GM18520 (cell line): ENCODE results near the gene PISD.

Experiments used
- ATAC-seq: cut with Tn5 transposase; IDR thresholded peaks from one replicate; pipeline ENCODE4 v1.9.1; 2021; ENCODE audit not compliant: unreplicated experiment

PISD gene

DNA sequence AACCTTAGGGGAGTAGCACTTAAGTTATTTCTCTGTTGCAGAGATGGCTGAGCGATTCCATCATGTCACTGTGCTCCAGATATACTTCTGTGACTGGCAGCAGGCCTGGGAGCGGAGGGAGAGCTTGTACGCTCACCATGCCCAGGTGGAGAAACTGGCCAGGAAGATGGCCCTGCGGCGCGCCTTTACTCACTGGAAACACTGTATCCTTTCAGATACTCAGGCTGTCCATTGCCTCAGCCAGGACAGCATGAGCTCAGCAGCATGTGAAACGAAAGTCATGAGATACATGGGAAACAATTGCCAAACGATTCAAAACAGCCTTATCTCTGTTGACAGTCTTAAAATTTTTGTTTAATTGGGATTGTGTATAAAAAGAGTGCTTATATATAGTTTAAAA, 86.8 kb downstream of the PISD start:
- no peak for ATAC-seq

DNA sequence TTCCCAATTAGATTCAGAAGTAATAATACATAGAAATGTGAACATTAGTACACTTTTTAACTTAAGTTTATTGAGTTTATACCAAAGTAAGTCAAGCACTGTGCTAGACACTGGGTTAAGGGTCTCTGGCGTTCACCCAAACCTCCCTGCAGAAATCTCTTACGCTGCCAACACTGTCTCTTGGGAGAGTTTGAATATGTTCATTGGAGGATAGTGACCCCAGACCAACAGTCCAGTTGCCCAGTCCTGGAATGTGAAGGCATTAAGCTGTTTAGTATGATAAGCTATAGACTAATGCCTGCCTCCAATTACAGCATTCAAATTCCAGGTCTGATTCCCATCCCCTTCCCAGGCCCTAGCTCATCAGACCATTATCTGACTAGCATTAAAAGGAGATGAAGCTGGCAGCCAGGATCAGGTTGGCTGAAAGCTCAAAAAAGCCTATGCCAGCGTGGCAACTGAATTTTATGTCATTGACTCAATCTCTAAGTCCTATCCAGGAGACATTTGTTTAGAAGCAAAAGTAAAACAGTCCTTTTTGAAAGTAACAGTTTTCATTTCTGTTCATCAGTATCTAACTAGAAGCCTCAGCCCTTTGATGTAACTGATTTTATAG, 87.9 kb downstream of the PISD start:
- no peak for ATAC-seq

DNA sequence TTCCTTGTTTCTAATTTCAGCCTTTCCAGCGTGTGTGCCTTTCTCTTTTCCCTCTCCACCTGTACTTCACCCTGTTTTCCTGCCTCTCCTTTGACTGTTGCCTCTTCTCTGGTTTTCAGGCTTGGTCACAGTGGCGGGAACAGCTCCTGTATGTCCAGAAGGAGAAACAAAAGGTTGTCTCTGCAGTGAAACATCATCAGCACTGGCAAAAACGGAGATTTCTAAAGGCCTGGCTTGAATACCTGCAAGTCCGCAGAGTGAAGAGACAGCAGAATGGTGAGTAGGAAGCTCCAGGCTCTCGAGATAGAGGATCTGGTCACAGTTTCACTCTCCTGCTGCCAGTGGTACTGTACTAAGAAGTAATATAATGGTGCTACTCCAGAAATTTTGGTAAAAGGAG, 89.1 kb downstream of the PISD start:
- no peak for ATAC-seq

DNA sequence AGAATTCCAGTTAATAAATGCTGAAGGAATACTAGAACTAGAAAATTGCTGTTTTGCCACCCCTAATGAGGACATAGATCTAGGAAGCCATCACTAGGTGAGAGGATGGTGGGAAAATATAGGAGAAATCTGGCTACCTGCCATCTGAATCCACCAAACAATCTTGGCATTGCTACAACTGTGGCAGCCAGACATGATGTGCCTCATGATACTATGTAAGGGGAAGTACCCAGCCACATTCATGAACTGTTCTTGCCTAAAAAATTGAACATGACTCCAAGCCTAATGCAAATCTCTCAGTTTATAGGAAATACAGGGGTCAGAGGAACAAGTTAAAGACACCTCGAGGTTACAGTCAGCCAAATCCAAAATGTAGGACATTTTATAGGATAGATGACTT, 92.9 kb downstream of the PISD start:
- ATAC-seq: no peak
